Measurements from ENCODE around the gene ZNF613. TPM values are rescaled to one million over a fixed set of nuclear protein-coding genes. Genes with fewer than 3 reads are reported as not detected.

Gene ZNF613
- total and polyA plus RNA-seq, 2 donors (not counting 1 experiment from before 2014, with no cell fraction given), result 4.6 to 11.2 TPM

- H3K27me3 ChIP-seq (ENCODE audit: control insufficient read depth, insufficient read depth, low read length), result no peaks in the 10 kb centered on the region
- H3K27ac ChIP-seq (ENCODE audit: insufficient read depth, low read length), result no peak overlapping the region
- TF ChIP-seq CTCF (conservative IDR thresholded peaks at IDR 0.05 in 1 of 2, IDR thresholded peaks at IDR 0.05 in 1 of 2; ENCODE audit: low read depth in 1 of 2, low read length in 2 of 2) (no peak), EZH2 (IDR thresholded peaks at IDR 0.05; ENCODE audit: low read length, missing control alignments) (no peak)
- no peaks in the 10 kb centered on the region for H3K4me1 ChIP-seq (ENCODE audit: control insufficient read depth, extremely low read depth, insufficient read depth, low read length)
- H2AFZ ChIP-seq (ENCODE audit: low read length), result no peak overlapping the region
- no peak overlapping the region for H3K4me3 ChIP-seq (replicated peaks in 1 of 4; ENCODE audit: control extremely low read depth in 1 of 4, insufficient read depth in 1 of 4, low read depth in 3 of 4, low read length in 4 of 4)
- H4K20me1 ChIP-seq (ENCODE audit: control insufficient read depth, extremely low read depth, insufficient read depth, low read length), result no peaks in the 10 kb centered on the region
- H3K9me3 ChIP-seq (ENCODE audit: control insufficient read depth, insufficient read depth, low read depth, low read length), result no peaks in the 10 kb centered on the region
- no peak overlapping the region for H3K4me2 ChIP-seq (ENCODE audit: extremely low read depth, insufficient read depth, low read length)
- H3K79me2 ChIP-seq (ENCODE audit: control insufficient read depth, insufficient read depth, low read length), result no peaks in the 10 kb centered on the region
- no peak overlapping the region for H3K9ac ChIP-seq (ENCODE audit: insufficient read depth, low read length)
- H3K36me3 ChIP-seq (ENCODE audit: control insufficient read depth, insufficient read depth, low read length), result no peaks in the 10 kb centered on the region
- no peak for DNase-seq (ENCODE audit: low read depth in 2 of 2)
Measured at GRCh38 chr19:51931921-51932320, 4.6 kb downstream of the ZNF613 start.

- Histone ChIP-seq H3K9me3 (ENCODE audit: control insufficient read depth, insufficient read depth, low read depth, low read length) (no peaks in the 10 kb centered on the region), H3K4me1 (ENCODE audit: control insufficient read depth, extremely low read depth, insufficient read depth, low read length) (no peaks in the 10 kb centered on the region), H3K27me3 (ENCODE audit: control insufficient read depth, insufficient read depth, low read length) (no peaks in the 10 kb centered on the region), H3K4me3 (replicated peaks in 1 of 4; ENCODE audit: control extremely low read depth in 1 of 4, insufficient read depth in 1 of 4, low read depth in 3 of 4, low read length in 4 of 4) (no peak overlapping the region), H3K79me2 (ENCODE audit: control insufficient read depth, insufficient read depth, low read length) (no peaks in the 10 kb centered on the region), H2AFZ (ENCODE audit: low read length) (no peak overlapping the region), H3K4me2 (ENCODE audit: extremely low read depth, insufficient read depth, low read length) (no peak overlapping the region), H3K27ac (ENCODE audit: insufficient read depth, low read length) (no peak overlapping the region), H3K9ac (ENCODE audit: insufficient read depth, low read length) (no peak overlapping the region), H3K36me3 (ENCODE audit: control insufficient read depth, insufficient read depth, low read length) (peaks cover 3% of the 10 kb centered on the region), H4K20me1 (ENCODE audit: control insufficient read depth, extremely low read depth, insufficient read depth, low read length) (no peaks in the 10 kb centered on the region)
- no peak for TF ChIP-seq CTCF (conservative IDR thresholded peaks at IDR 0.05 in 1 of 2, IDR thresholded peaks at IDR 0.05 in 1 of 2; ENCODE audit: low read depth in 1 of 2, low read length in 2 of 2)
- no peak for TF ChIP-seq EZH2 (IDR thresholded peaks at IDR 0.05; ENCODE audit: low read length, missing control alignments)
- no peak for DNase-seq (ENCODE audit: low read depth in 2 of 2)
Measured at GRCh38 chr19:51938936-51939335, 11.7 kb downstream of the ZNF613 start.

GRCh38 chr19:51944798-51945552 is 17.7 kb downstream of the ZNF613 start:
- H4K20me1 ChIP-seq (ENCODE audit: control insufficient read depth, extremely low read depth, insufficient read depth, low read length), result no peaks in the 10 kb centered on the region
- DNase-seq (ENCODE audit: low read depth in 2 of 2), result peak in 1 of 2 donors; percentile 15
- no peak overlapping the region for H3K4me3 ChIP-seq (replicated peaks in 1 of 4; ENCODE audit: control extremely low read depth in 1 of 4, insufficient read depth in 1 of 4, low read depth in 3 of 4, low read length in 4 of 4)
- peaks cover 11% of the 10 kb centered on the region for H3K9me3 ChIP-seq (ENCODE audit: control insufficient read depth, insufficient read depth, low read depth, low read length)
- H3K4me2 ChIP-seq (ENCODE audit: extremely low read depth, insufficient read depth, low read length), result no peak overlapping the region
- H3K9ac ChIP-seq (ENCODE audit: insufficient read depth, low read length), result no peak overlapping the region
- no peaks in the 10 kb centered on the region for H3K4me1 ChIP-seq (ENCODE audit: control insufficient read depth, extremely low read depth, insufficient read depth, low read length)
- no peak overlapping the region for H3K27ac ChIP-seq (ENCODE audit: insufficient read depth, low read length)
- no peak for TF ChIP-seq CTCF (conservative IDR thresholded peaks at IDR 0.05 in 1 of 2, IDR thresholded peaks at IDR 0.05 in 1 of 2; ENCODE audit: low read depth in 1 of 2, low read length in 2 of 2)
- no peak for TF ChIP-seq EZH2 (IDR thresholded peaks at IDR 0.05; ENCODE audit: low read length, missing control alignments)
- no peaks in the 10 kb centered on the region for H3K27me3 ChIP-seq (ENCODE audit: control insufficient read depth, insufficient read depth, low read length)
- no peak overlapping the region for H2AFZ ChIP-seq (ENCODE audit: low read length)
- peaks cover 3% of the 10 kb centered on the region for H3K36me3 ChIP-seq (ENCODE audit: control insufficient read depth, insufficient read depth, low read length)
- no peaks in the 10 kb centered on the region for H3K79me2 ChIP-seq (ENCODE audit: control insufficient read depth, insufficient read depth, low read length)

Measured in fibroblast of lung (primary cell).